HepG2 (cell line): ENCODE results near the gene ZACN. TPM values are rescaled to one million over a fixed set of nuclear protein-coding genes. Genes with fewer than 3 reads are reported as not detected.

Source experiments
- ATAC-seq: fragments of 200-7000 bp; cut with Tn5 transposase; 3 replicates; pipeline ENCODE4 v1.9.1; 2020; ENCODE audit warnings: mild to moderate bottlenecking, moderate library complexity
- BruUV-seq: library from RNA; stranded (reverse); fragments of 400-500 nt; replicated peaks from 2 replicates; lab custom pipeline; 2021; lab: Mats Ljungman, UMichigan
- CTCF ChIA-PET: fragments of 300-600 bp; formaldehyde crosslinking; extraction: SDS; loops from one replicate; lab custom pipeline; 2021; ENCODE audit warnings: low total read pairs, inconsistent platforms, low intra/inter-chr PET ratio; lab: Yijun Ruan, JAX
- POLR2A ChIA-PET: fragments of 350-600 bp; sonication (Branson Sonifier 250); formaldehyde crosslinking; loops from one replicate; lab custom pipeline; 2020; ENCODE audit warnings: antibody characterized with exemption, inconsistent platforms; lab: Yijun Ruan, JAX
- DNase-seq: peaks from one replicate; pipeline ENCODE4 v3.0.0-alpha.2; 2015; ENCODE audit warnings: low spot score
- FAIRE-seq: peaks from 3 replicates; lab custom pipeline; 2011; peaks lifted over from hg19 to GRCh38; lab: Jason Lieb, UNC
- H2AFZ ChIP-seq: one replicate; pipeline ENCODE4 v1.6.1; 2011; ENCODE audit warnings: low read length, inconsistent platforms
- H3K27ac ChIP-seq: fragments of 300-600 bp; 3 replicates; pipeline ENCODE4 v1.8.0; 2011; ENCODE audit warnings: mixed run types, mild to moderate bottlenecking, mixed read lengths, low read length, inconsistent platforms; ENCODE audit not compliant: insufficient read depth; ENCODE audit errors: extremely low read length
- H3K27me3 ChIP-seq, 2 experiments: fragments of 200-600 bp in 1 of 2; 2 replicates in 1 of 2; 3 replicates in 1 of 2; pipeline versions ENCODE4 v1.6.0 to v1.8.0; 2011; ENCODE audit warnings: low read length in 2 of 2, mild to moderate bottlenecking in 2 of 2, moderate library complexity in 2 of 2, inconsistent platforms in 1 of 2; ENCODE audit not compliant: insufficient read depth in 2 of 2, control insufficient read depth in 1 of 2
- H3K36me3 ChIP-seq, 2 experiments: fragments of 200-600 bp in 1 of 2; replicated peaks in 1 of 2; 2 replicates in 1 of 2; 3 replicates in 1 of 2; pipeline versions ENCODE4 v1.5.1 to v1.8.0; 2011; ENCODE audit warnings: low read length in 2 of 2, inconsistent platforms in 1 of 2; ENCODE audit not compliant: insufficient read depth in 2 of 2, control insufficient read depth in 1 of 2
- H3K4me1 ChIP-seq: 2 replicates; pipeline ENCODE4 v1.5.1; 2012; ENCODE audit warnings: low read length, inconsistent platforms; ENCODE audit not compliant: insufficient read depth
- H3K4me2 ChIP-seq: 2 replicates; pipeline ENCODE4 v1.6.0; 2011; ENCODE audit warnings: low read depth, low read length, inconsistent platforms
- H3K4me3 ChIP-seq, 3 experiments: fragments of 200-600 bp in 1 of 3; sonication (generic), shearing (Covaris generic) in 1 of 3; replicated peaks in 1 of 3; 2 replicates each; pipeline ENCODE4 v1.5.1; 2011 to 2016; ENCODE audit warnings: low read length in 3 of 3, inconsistent platforms in 2 of 3, low read depth in 2 of 3, mild to moderate bottlenecking in 2 of 3, control low read depth in 1 of 3, mixed read lengths in 1 of 3; ENCODE audit not compliant: insufficient read depth in 1 of 3
- H3K79me2 ChIP-seq: one replicate; pipeline ENCODE4 v1.6.1; 2011; ENCODE audit warnings: low read length, inconsistent platforms; ENCODE audit not compliant: insufficient read depth
- H3K9ac ChIP-seq: 2 replicates; pipeline ENCODE4 v1.6.0; 2011; ENCODE audit warnings: mild to moderate bottlenecking, low read depth, low read length, inconsistent platforms; ENCODE audit not compliant: insufficient read depth
- H3K9me3 ChIP-seq: 2 replicates; pipeline ENCODE4 v1.5.1; 2012; ENCODE audit warnings: mild to moderate bottlenecking, low read length
- H4K20me1 ChIP-seq: 2 replicates; pipeline ENCODE4 v1.6.0; 2011; ENCODE audit warnings: inconsistent platforms, mild to moderate bottlenecking, low read length, moderate library complexity; ENCODE audit not compliant: insufficient read depth
- HOXA9 ChIP-seq: sonication (generic); formaldehyde crosslinking; IDR thresholded peaks from 2 replicates; pipeline ENCODE4 v1.8.1; 2022; ENCODE audit warnings: missing genetic modification reagents, mild to moderate bottlenecking, moderate library complexity, borderline replicate concordance
- JUN ChIP-seq: sonication (generic); formaldehyde crosslinking; IDR thresholded peaks from 2 replicates; pipeline ENCODE4 v1.4.0; 2020; ENCODE audit warnings: mild to moderate bottlenecking, missing genetic modification reagents
- MTA3 ChIP-seq: sonication (generic); formaldehyde crosslinking; IDR thresholded peaks from 2 replicates; pipeline ENCODE4 v1.4.0; 2020; ENCODE audit warnings: missing genetic modification reagents
- MZF1 ChIP-seq: sonication (generic); formaldehyde crosslinking; IDR thresholded peaks from 2 replicates; pipeline ENCODE4 v1.8.1; 2023; ENCODE audit warnings: mild to moderate bottlenecking, missing genetic modification reagents, borderline replicate concordance
- RORA ChIP-seq: sonication (generic); formaldehyde crosslinking; IDR thresholded peaks from 2 replicates; pipeline ENCODE4 v1.5.0; 2020; ENCODE audit warnings: mild to moderate bottlenecking, missing genetic modification reagents, moderate library complexity
- ZNF460 ChIP-seq: sonication (generic); formaldehyde crosslinking; IDR thresholded peaks from 2 replicates; pipeline ENCODE4 v1.5.1; 2020; ENCODE audit warnings: missing genetic modification reagents, mild to moderate bottlenecking, borderline replicate concordance
- ZNF556 ChIP-seq: sonication (generic); formaldehyde crosslinking; IDR thresholded peaks from 2 replicates; pipeline ENCODE4 v1.4.0; 2020; ENCODE audit warnings: mild to moderate bottlenecking, missing genetic modification reagents, borderline replicate concordance
- ZNF652 ChIP-seq: IDR thresholded peaks from 2 replicates; pipeline ENCODE4 v1.6.1; 2016; ENCODE audit warnings: low read depth, borderline replicate concordance
- WGBS: methylation state at CpG from one replicate; pipeline ENCODE4 v1.1.6; 2017; ENCODE audit warnings: low lambda C conversion rate; 5-methylcytosine and 5-hydroxymethylcytosine counted together
- in situ Hi-C: cut with HindIII; loops from 2 replicates; pipeline ENCODE4 v1.10.0; 2017; ENCODE audit warnings: low pct_unique_long_range_greater_than_20kb; ENCODE audit not compliant: extremely low pct_ligation_motif_present
- intact Hi-C: fragments of 100-400 bp; cut with micrococcal nuclease; formaldehyde crosslinking; loops from one replicate; pipeline ENCODE4 v1.10.0; 2022; ENCODE audit not compliant: unreplicated experiment
- polyA plus RNA-seq, 8 experiments: library from polyadenylated mRNA; depleted of rRNA in 3 of 8; stranded (reverse) in 7 of 8; unstranded in 1 of 8; fragments of >200 nt; fragmentation: Illumina TruSeq in 4 of 8; extraction: Trizol in 4 of 8; gene quantifications; 2 replicates each; pipeline versions ENCODE4 v1.2.1 to v1.2.3, GENCODE V29; 2011 to 2016; ENCODE audit warnings: low read depth in 4 of 8, missing spikeins in 1 of 8, mixed read lengths in 1 of 8; ENCODE audit not compliant: insufficient read depth in 1 of 8
- total RNA-seq, 5 experiments: library from RNA; depleted of rRNA; stranded (reverse); fragments of >200 nt; fragmentation: Illumina TruSeq; extraction: Trizol; gene quantifications; 2 replicates each; pipeline ENCODE4 v1.2.3, GENCODE V29; 2016; ENCODE audit warnings: low read depth in 1 of 5
- TF ChIP-seq, protein P1 (sequence below): sonication (generic); formaldehyde crosslinking; IDR thresholded peaks from 2 replicates; pipeline ENCODE4 v1.4.0; 2020; ENCODE audit warnings: missing genetic modification reagents, borderline replicate concordance

The ZACN gene
- total and polyA plus RNA-seq, 2 of the 13 experiments (the other 11 are each of a cell fraction or from before 2014, with no cell fraction given), result 0.11 to 0.15 TPM

DNA sequence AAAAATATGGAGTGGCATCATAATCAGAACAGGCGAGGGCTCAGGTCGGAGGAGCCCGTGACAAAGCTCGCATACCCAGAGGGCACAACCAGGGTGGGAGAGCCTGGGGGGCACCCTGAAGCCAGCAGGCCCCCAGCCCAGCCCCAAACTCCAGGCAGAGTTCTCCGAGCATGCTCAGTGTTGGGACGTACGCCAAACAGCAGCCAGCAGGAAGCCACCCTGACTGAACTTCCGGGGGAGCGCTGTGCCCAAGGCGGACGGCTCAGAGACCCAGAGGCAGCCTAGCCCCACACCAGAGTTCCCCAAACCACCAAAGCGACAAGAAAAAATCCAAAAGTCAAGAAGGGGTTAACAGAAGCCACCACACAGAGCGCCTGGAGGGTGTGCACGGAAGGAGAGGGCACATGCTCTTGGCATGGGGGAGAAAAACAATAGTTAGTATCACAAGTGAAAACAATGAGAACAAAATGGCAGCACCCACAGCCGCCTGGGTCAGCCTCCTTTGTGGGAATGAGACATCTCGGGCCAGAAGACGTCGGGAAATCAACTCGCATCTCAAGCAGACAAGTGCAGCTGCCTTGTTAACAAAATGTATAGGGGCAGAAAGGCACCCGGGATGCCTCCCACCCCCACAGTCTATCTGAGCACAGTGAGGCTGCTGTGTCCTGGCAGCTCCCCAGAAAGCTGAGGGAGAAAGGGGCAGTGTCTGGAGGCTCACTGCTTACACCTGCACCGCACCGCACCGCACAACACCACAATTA lies 12.7 kb downstream of the ZACN start:
- BruUV-seq, result no TSS peak
- WGBS, result 90% methylated on average over 20 of the region's 23 CpGs
- in situ Hi-C loops (no loop called here), intact Hi-C loops (no loop called here)
- Histone ChIP-seq H3K27ac (no peak overlapping the region), H3K4me2 (no peak overlapping the region), H3K4me1 (no peaks in the 10 kb centered on the region), H3K79me2 (no peaks in the 10 kb centered on the region), H2AFZ (no peak overlapping the region), H3K9ac (no peak overlapping the region), H3K9me3 (no peaks in the 10 kb centered on the region), H3K4me3 (no peak overlapping the region), H4K20me1 (no peaks in the 10 kb centered on the region), H3K27me3 (no peaks in the 10 kb centered on the region), H3K36me3 (peaks cover 67 to 91% of the 10 kb centered on the region in 2 experiments)
- ChIA-PET POLR2A (interaction anchor here (0.7 kb wide), 1 partner anchor 12 kb away, joined by 3 read pairs; the partner anchor contains the start of gene ZACN), CTCF (no interaction called here)
- ATAC-seq, result no peak
- TF ChIP-seq MZF1 (no peak), ZNF652 (0 out of 2 replicates have a peak, but pooled peaks have one; percentile 15)
- no peak for DNase-seq
- no peak for FAIRE-seq

DNA sequence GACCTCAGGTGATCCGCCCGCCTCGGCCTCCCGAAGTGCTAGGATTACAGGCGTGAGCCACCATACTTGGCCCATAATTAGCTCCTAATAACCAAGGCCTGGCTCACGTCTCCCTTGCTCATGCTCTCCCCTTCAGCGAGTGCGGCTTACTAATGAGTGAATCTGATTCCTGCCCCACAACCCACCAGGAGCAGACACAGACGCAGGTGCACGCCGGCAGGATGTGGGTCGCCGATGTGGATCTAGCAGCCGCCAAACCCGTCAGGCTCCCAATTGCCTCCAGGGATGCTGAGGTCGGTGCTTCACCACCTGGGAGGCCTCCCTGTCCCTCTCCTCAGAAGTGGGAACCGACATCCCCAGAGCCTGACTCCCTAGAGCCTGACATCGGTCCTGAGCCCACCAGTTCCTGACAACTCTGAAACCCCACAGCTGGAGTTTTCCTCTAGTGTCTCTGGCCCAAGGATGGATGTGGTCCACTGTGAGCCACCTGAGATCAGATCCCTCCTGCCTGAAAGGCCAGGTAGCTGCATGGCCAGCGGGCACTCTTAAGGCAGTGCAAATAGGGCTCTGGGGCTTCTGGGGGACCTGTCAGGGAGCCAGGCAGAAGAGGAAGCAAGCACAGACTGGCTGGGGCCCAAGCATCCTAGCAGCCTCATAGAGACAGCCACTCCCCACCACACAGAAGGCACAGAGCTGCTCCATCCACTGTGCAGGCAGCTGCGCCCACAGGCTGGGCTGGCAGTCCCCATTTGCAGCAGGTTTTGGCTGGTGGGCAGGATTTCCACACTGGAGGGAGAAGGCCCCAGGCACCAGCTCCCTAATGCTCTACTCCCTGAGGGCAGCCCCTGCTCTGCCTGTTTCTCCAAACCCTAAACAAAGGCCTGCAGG lies 13.8 kb downstream of the ZACN start:
- H3K9me3 ChIP-seq, result no peaks in the 10 kb centered on the region
- H4K20me1 ChIP-seq, result no peaks in the 10 kb centered on the region
- no TSS peak for BruUV-seq
- H3K4me1 ChIP-seq, result no peaks in the 10 kb centered on the region
- intact Hi-C loops, result no loop called here
- H3K79me2 ChIP-seq, result no peaks in the 10 kb centered on the region
- no peak for DNase-seq
- in situ Hi-C loops, result no loop called here
- H3K4me3 ChIP-seq, result no peak overlapping the region
- no peak overlapping the region for H3K27ac ChIP-seq
- no peak for FAIRE-seq
- H3K4me2 ChIP-seq, result no peak overlapping the region
- ChIA-PET CTCF (no interaction called here), POLR2A (interaction anchor here (0.7 kb wide), 1 partner anchor 13 kb away, joined by 3 read pairs; the partner anchor contains the start of gene ZACN)
- WGBS, result 97% methylated on average over 19 of the region's 20 CpGs
- H3K27me3 ChIP-seq, result no peaks in the 10 kb centered on the region
- no peak overlapping the region for H2AFZ ChIP-seq
- peaks cover 61 to 90% of the 10 kb centered on the region in 2 experiments for H3K36me3 ChIP-seq
- no peak overlapping the region for H3K9ac ChIP-seq
- ATAC-seq, result no peak
- TF ChIP-seq JUN (no peak), ZNF460 (CRISPR knock-in tag) (no peak), ZNF556 (CRISPR knock-in tag) (no peak), HOXA9 (CRISPR knock-in tag) (no peak), RORA (no peak), MTA3 (CRISPR knock-in tag) (no peak)
- TF ChIP-seq, protein P1, sequence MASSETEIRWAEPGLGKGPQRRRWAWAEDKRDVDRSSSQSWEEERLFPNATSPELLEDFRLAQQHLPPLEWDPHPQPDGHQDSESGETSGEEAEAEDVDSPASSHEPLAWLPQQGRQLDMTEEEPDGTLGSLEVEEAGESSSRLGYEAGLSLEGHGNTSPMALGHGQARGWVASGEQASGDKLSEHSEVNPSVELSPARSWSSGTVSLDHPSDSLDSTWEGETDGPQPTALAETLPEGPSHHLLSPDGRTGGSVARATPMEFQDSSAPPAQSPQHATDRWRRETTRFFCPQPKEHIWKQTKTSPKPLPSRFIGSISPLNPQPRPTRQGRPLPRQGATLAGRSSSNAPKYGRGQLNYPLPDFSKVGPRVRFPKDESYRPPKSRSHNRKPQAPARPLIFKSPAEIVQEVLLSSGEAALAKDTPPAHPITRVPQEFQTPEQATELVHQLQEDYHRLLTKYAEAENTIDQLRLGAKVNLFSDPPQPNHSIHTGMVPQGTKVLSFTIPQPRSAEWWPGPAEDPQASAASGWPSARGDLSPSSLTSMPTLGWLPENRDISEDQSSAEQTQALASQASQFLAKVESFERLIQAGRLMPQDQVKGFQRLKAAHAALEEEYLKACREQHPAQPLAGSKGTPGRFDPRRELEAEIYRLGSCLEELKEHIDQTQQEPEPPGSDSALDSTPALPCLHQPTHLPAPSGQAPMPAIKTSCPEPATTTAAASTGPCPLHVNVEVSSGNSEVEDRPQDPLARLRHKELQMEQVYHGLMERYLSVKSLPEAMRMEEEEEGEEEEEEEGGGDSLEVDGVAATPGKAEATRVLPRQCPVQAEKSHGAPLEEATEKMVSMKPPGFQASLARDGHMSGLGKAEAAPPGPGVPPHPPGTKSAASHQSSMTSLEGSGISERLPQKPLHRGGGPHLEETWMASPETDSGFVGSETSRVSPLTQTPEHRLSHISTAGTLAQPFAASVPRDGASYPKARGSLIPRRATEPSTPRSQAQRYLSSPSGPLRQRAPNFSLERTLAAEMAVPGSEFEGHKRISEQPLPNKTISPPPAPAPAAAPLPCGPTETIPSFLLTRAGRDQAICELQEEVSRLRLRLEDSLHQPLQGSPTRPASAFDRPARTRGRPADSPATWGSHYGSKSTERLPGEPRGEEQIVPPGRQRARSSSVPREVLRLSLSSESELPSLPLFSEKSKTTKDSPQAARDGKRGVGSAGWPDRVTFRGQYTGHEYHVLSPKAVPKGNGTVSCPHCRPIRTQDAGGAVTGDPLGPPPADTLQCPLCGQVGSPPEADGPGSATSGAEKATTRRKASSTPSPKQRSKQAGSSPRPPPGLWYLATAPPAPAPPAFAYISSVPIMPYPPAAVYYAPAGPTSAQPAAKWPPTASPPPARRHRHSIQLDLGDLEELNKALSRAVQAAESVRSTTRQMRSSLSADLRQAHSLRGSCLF (CRISPR knock-in tag), result no peak
